H1 (cell line): ENCODE results near the gene DNAJC16. TPM values are rescaled to one million over a fixed set of nuclear protein-coding genes. Genes with fewer than 3 reads are reported as not detected.

Experiments used
- CTCF ChIA-PET: fragments of 300-600 bp; sonication (Branson Sonifier 250); formaldehyde crosslinking; loops from one replicate; lab custom pipeline; 2021; ENCODE audit not compliant: partially characterized antibody; lab: Charles Lee
- POLR2A ChIA-PET: fragments of 300-600 bp; sonication (Branson Sonifier 250); formaldehyde crosslinking; loops from one replicate; lab custom pipeline; 2021; ENCODE audit warnings: inconsistent platforms; ENCODE audit not compliant: partially characterized antibody; lab: Charles Lee
- DNase-seq, 2 experiments: peaks; one replicate each; pipeline versions ENCODE4 v3.0.0 to v3.0.0-alpha.2; 2010 to 2022; ENCODE audit warnings: low spot score in 2 of 2, low read depth in 1 of 2, mixed read lengths in 1 of 2
- FAIRE-seq: peaks from 2 replicates; lab custom pipeline; 2011; peaks lifted over from hg19 to GRCh38; lab: Jason Lieb, UNC
- H2AFZ ChIP-seq: 2 replicates; pipeline ENCODE4 v1.8.1; 2012; ENCODE audit warnings: low read length, inconsistent platforms
- H2AK5ac ChIP-seq: 2 replicates; pipeline ENCODE4 v1.6.1; 2013; ENCODE audit warnings: low read depth, low read length
- H2BK120ac ChIP-seq: replicated peaks from 2 replicates; pipeline ENCODE3; 2013; ENCODE audit warnings: low read depth, low read length, inconsistent platforms
- H2BK12ac ChIP-seq: 2 replicates; pipeline ENCODE4 v1.6.1; 2013; ENCODE audit warnings: low read depth, low read length
- H2BK15ac ChIP-seq: 2 replicates; pipeline ENCODE4 v1.6.1; 2013; ENCODE audit warnings: low read length
- H2BK20ac ChIP-seq: 2 replicates; pipeline ENCODE4 v1.6.1; 2013; ENCODE audit warnings: low read length
- H2BK5ac ChIP-seq: 2 replicates; pipeline ENCODE4 v1.6.1; 2013; ENCODE audit warnings: low read depth, low read length
- H3K14ac ChIP-seq: 2 replicates; pipeline ENCODE4 v1.6.1; 2013; ENCODE audit warnings: inconsistent platforms; ENCODE audit not compliant: insufficient read length
- H3K18ac ChIP-seq: 2 replicates; pipeline ENCODE4 v1.6.1; 2013; ENCODE audit warnings: low read length; ENCODE audit errors: extremely low read depth
- H3K23ac ChIP-seq: 2 replicates; pipeline ENCODE4 v1.6.1; 2013; ENCODE audit warnings: inconsistent platforms; ENCODE audit not compliant: insufficient read length
- H3K23me2 ChIP-seq: 2 replicates; pipeline ENCODE4 v1.6.1; 2013; ENCODE audit warnings: low read depth, low read length
- H3K27ac ChIP-seq: 2 replicates; pipeline ENCODE4 v1.6.1; 2011; ENCODE audit warnings: low read depth, low read length, inconsistent platforms
- H3K27me3 ChIP-seq, 4 experiments: replicated peaks in 1 of 4; 1 replicate in 1 of 4; 2 replicates in 3 of 4; pipeline versions ENCODE4 v1.6.1 to v1.8.1; 2011 to 2013; ENCODE audit warnings: low read length in 3 of 4, mild to moderate bottlenecking in 3 of 4, inconsistent platforms in 2 of 4, mixed read lengths in 2 of 4, moderate library complexity in 1 of 4; ENCODE audit not compliant: control insufficient read depth in 3 of 4, insufficient read depth in 3 of 4; ENCODE audit errors: extremely low read depth in 1 of 4
- H3K36me3 ChIP-seq, 4 experiments: 2 replicates each; pipeline versions ENCODE4 v1.6.1 to v1.8.1; 2011 to 2013; ENCODE audit warnings: mild to moderate bottlenecking in 4 of 4, low read length in 3 of 4, moderate library complexity in 2 of 4, control low read depth in 1 of 4, inconsistent platforms in 1 of 4; ENCODE audit not compliant: insufficient read depth in 4 of 4, control insufficient read depth in 2 of 4
- H3K4ac ChIP-seq: replicated peaks from 2 replicates; pipeline ENCODE3; 2013; ENCODE audit warnings: low read length, low read depth, mixed read lengths, inconsistent platforms; ENCODE audit not compliant: insufficient read length
- H3K4me1 ChIP-seq, 4 experiments: replicated peaks in 1 of 4; 1 replicate in 1 of 4; 2 replicates in 3 of 4; pipeline versions ENCODE4 v1.6.1 to v1.8.1; 2011 to 2013; ENCODE audit warnings: low read length in 3 of 4, inconsistent platforms in 2 of 4, mixed read lengths in 1 of 4; ENCODE audit not compliant: insufficient read depth in 4 of 4, control insufficient read depth in 3 of 4
- H3K4me2 ChIP-seq, 2 experiments: 2 replicates each; pipeline versions ENCODE4 v1.6.1 to v1.8.1; 2011 to 2013; ENCODE audit warnings: low read depth in 2 of 2, low read length in 2 of 2, control low read depth in 1 of 2, inconsistent platforms in 1 of 2, mild to moderate bottlenecking in 1 of 2; ENCODE audit not compliant: insufficient read depth in 1 of 2
- H3K4me3 ChIP-seq, 4 experiments: fragments of 200-600, 300-600 bp in 1 of 4; sonication (generic), shearing (Covaris generic), sonication (Bioruptor Twin) in 1 of 4; 2 replicates each; pipeline versions ENCODE4 v1.5.1 to v1.8.1; 2011 to 2016; ENCODE audit warnings: low read length in 4 of 4, low read depth in 3 of 4, control low read depth in 2 of 4, inconsistent platforms in 2 of 4, mild to moderate bottlenecking in 2 of 4, mixed read lengths in 1 of 4, moderate library complexity in 1 of 4; ENCODE audit not compliant: insufficient read depth in 2 of 4; ENCODE audit errors: extremely low read depth in 1 of 4
- H3K56ac ChIP-seq: replicated peaks from 2 replicates; pipeline ENCODE3; 2013; ENCODE audit warnings: low read depth, mild to moderate bottlenecking, mixed read lengths, low read length, inconsistent platforms; ENCODE audit not compliant: insufficient read length
- H3K79me1 ChIP-seq: 2 replicates; pipeline ENCODE4 v1.6.1; 2013; ENCODE audit warnings: low read depth, low read length, control low read depth
- H3K79me2 ChIP-seq, 2 experiments: 2 replicates each; pipeline versions ENCODE4 v1.6.1 to v1.8.1; 2012 to 2013; ENCODE audit warnings: low read length in 2 of 2, mild to moderate bottlenecking in 2 of 2, inconsistent platforms in 1 of 2; ENCODE audit not compliant: insufficient read depth in 2 of 2, control insufficient read depth in 1 of 2
- H3K9ac ChIP-seq, 4 experiments: replicated peaks in 1 of 4; 1 replicate in 1 of 4; 2 replicates in 3 of 4; pipeline versions ENCODE4 v1.6.1 to v1.8.1; 2011 to 2013; ENCODE audit warnings: low read depth in 3 of 4, low read length in 3 of 4, control low read depth in 2 of 4, mild to moderate bottlenecking in 2 of 4, moderate library complexity in 2 of 4, inconsistent platforms in 1 of 4; ENCODE audit errors: extremely low read depth in 1 of 4
- H3K9me3 ChIP-seq, 2 experiments: 2 replicates each; pipeline versions ENCODE4 v1.6.1 to v1.8.1; 2012 to 2013; ENCODE audit warnings: mild to moderate bottlenecking in 2 of 2, moderate library complexity in 2 of 2, control low read depth in 1 of 2, inconsistent platforms in 1 of 2, low read depth in 1 of 2, low read length in 1 of 2, mixed read lengths in 1 of 2; ENCODE audit not compliant: insufficient read depth in 2 of 2
- H4K20me1 ChIP-seq, 2 experiments: replicated peaks in 1 of 2; 2 replicates each; pipeline versions ENCODE3 to v1.8.1; 2011 to 2013; ENCODE audit warnings: inconsistent platforms in 2 of 2, low read length in 2 of 2, mild to moderate bottlenecking in 1 of 2; ENCODE audit not compliant: insufficient read depth in 2 of 2, control insufficient read depth in 1 of 2
- H4K5ac ChIP-seq: 2 replicates; pipeline ENCODE4 v1.6.1; 2013; ENCODE audit warnings: low read length, low read depth, mixed read lengths, inconsistent platforms; ENCODE audit not compliant: insufficient read length
- H4K8ac ChIP-seq: 2 replicates; pipeline ENCODE4 v1.8.0; 2013; ENCODE audit warnings: mild to moderate bottlenecking, moderate library complexity, low read length, inconsistent platforms; ENCODE audit not compliant: insufficient read depth; ENCODE audit errors: extremely low read depth
- H4K91ac ChIP-seq: replicated peaks from 2 replicates; pipeline ENCODE3; 2013; ENCODE audit warnings: low read length, mixed read lengths, inconsistent platforms; ENCODE audit not compliant: insufficient read length
- CBX8 ChIP-seq: fragments of 300-800, 300-1000 bp; sonication (generic); IDR thresholded peaks from 2 replicates; pipeline ENCODE4 v1.7.1; 2016; ENCODE audit warnings: low read depth, low read length, borderline replicate concordance
- CHD1 ChIP-seq: IDR thresholded peaks from 2 replicates; pipeline ENCODE4 v1.6.1; 2012; ENCODE audit warnings: low read depth, low read length, improper control_type of control experiment
- EZH2 ChIP-seq: fragments of 200-600 bp; sonication (generic); IDR thresholded peaks from 2 replicates; pipeline ENCODE4 v1.7.1; 2012; ENCODE audit warnings: low read depth, mild to moderate bottlenecking, moderate library complexity, low read length, inconsistent platforms; ENCODE audit not compliant: severe bottlenecking
- JUND ChIP-seq: IDR thresholded peaks from 2 replicates; pipeline ENCODE4 v1.6.1; 2011; ENCODE audit warnings: mild to moderate bottlenecking, improper control_type of control experiment, low read length
- NANOG ChIP-seq: IDR thresholded peaks from 2 replicates; pipeline ENCODE4 v1.6.1; 2011; ENCODE audit warnings: low read length, low read depth, mild to moderate bottlenecking, inconsistent platforms; ENCODE audit not compliant: insufficient read depth, poor library complexity, severe bottlenecking
- RFX5 ChIP-seq: IDR thresholded peaks from 2 replicates; pipeline ENCODE4 v1.6.1; 2011; ENCODE audit warnings: low read depth, low read length, improper control_type of control experiment, borderline replicate concordance
- SP4 ChIP-seq: IDR thresholded peaks from 2 replicates; pipeline ENCODE4 v1.6.1; 2012; ENCODE audit warnings: low read length, inconsistent platforms
- TCF12 ChIP-seq: IDR thresholded peaks from 2 replicates; pipeline ENCODE4 v1.6.1; 2011; ENCODE audit warnings: low read depth, mild to moderate bottlenecking, low read length
- TEAD4 ChIP-seq: IDR thresholded peaks from 2 replicates; pipeline ENCODE4 v1.6.1; 2012; ENCODE audit warnings: low read depth, low read length, inconsistent platforms, mixed read lengths
- whole genome bisulfite sequencing, 2 experiments: shearing (Covaris generic) in 1 of 2; methylation state at CpG; one replicate each; pipeline versions ENCODE4 v1.1.6 to v1.1.7; 2013 to 2015; ENCODE audit warnings: low lambda C conversion rate in 2 of 2, mixed read lengths in 2 of 2, inconsistent platforms in 1 of 2, low coverage in 1 of 2, missing lambda C conversion rate in 1 of 2; ENCODE audit not compliant: insufficient replicate concordance in 2 of 2, insufficient coverage in 1 of 2, insufficient read length in 1 of 2; ENCODE audit errors: extremely low coverage in 1 of 2, missing lambda C conversion rate in 1 of 2; 5-methylcytosine and 5-hydroxymethylcytosine counted together
- polyA plus RNA-seq, 7 experiments: library from polyadenylated mRNA; depleted of rRNA in 3 of 7; stranded (reverse) in 5 of 7; unstranded in 2 of 7; fragments of >200 nt in 5 of 7; fragments of 200-250 nt in 2 of 7; gene quantifications; 1 replicate in 5 of 7; 2 replicates in 1 of 7; 4 replicates in 1 of 7; pipeline versions ENCODE4 v1.2.1 to v1.2.3, GENCODE V29; 2011 to 2013; ENCODE audit warnings: missing spikeins in 2 of 7, mixed read lengths in 2 of 7
- total RNA-seq: library from RNA; stranded (reverse); fragmentation: NEBNext Ultra II Directional; extraction: Animal tissue kit (Norgen Biotek cat#: 25700); gene quantifications from 2 replicates; pipeline ENCODE4 v1.2.1, GENCODE V29; 2021
- TF ChIP-seq, protein P1 (sequence below): IDR thresholded peaks from 2 replicates; pipeline ENCODE4 v1.6.1; 2012; ENCODE audit warnings: inconsistent platforms
- TF ChIP-seq, protein P2 (sequence below): IDR thresholded peaks from 2 replicates; pipeline ENCODE4 v1.6.1; 2011; ENCODE audit warnings: low read length, improper control_type of control experiment

The DNAJC16 gene
- total and polyA plus RNA-seq, 2 of the 8 experiments (the other 6 are each of a cell fraction or from before 2014, with no cell fraction given), result 7.9 to 23.3 TPM

DNA sequence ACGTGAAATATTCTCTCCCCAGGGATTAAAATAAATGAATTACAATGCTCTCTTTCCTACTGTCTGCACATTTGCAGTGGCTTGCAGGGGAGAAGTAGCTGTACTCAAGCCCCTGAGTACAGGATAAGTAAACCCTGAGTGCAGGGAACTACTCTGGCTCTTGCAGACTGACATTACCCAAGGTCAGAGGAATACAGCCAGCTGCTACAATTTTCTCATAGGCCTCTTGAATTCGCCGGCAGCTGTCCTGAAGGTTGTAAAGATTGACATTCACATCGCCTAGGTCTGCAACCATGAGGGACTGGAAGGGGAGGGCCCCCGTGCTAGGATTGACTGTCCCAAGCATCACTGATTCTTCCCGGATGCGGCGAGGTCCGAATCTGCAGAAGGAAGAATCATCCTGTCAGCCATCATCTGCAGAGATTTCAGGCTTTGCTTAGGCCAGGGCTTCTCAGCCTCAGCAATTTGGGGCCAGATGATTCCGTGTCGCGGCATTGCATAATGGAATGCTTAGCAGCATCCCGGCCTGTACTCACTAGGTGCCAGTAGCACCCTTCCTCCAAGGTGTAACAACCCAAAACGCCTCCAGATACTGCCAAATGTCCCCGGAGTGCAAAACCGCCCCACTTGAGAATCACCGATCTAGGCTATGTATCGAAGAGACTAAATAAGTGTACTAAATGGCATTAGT, 56.5 kb downstream of the DNAJC16 start:
- no peak overlapping the region for H3K4me3 ChIP-seq
- H3K4me2 ChIP-seq, result no peak overlapping the region; a peak in 1 of 4 replicates
- H3K18ac ChIP-seq, result no peak overlapping the region
- H4K5ac ChIP-seq, result no peak overlapping the region
- no peak overlapping the region for H3K56ac ChIP-seq
- H3K9ac ChIP-seq, result no peak overlapping the region
- peaks cover 0 to 2% of the 10 kb centered on the region in 2 experiments for H4K20me1 ChIP-seq
- no peak overlapping the region for H2BK15ac ChIP-seq
- H3K9me3 ChIP-seq, result no peaks in the 10 kb centered on the region
- no peaks in the 10 kb centered on the region for H3K79me2 ChIP-seq
- H2BK5ac ChIP-seq, result no peak overlapping the region
- POLR2A ChIA-PET, result interaction anchor here (1.0 to 4.2 kb wide), 4 partner anchors 9 to 14 kb away, joined by 3 to 23 read pairs (median 8); no protein-coding TSS in a partner anchor
- H3K14ac ChIP-seq, result no peak overlapping the region
- H3K4me1 ChIP-seq, result no peaks in the 10 kb centered on the region
- CTCF ChIA-PET, result interaction anchor here (4.1 kb wide), 1 partner anchor 12 kb away, joined by 19 read pairs; no protein-coding TSS in a partner anchor
- H3K23ac ChIP-seq, result no peak overlapping the region
- DNase-seq (no peak), FAIRE-seq (no peak)
- WGBS, 2 experiments, result 92% methylated on average over 18 of the region's 18 CpGs; no CpG with 5 or more reads in 1 of the 2 experiments
- H3K36me3 ChIP-seq, result no peaks in the 10 kb centered on the region
- no peak overlapping the region for H2AK5ac ChIP-seq
- no peak overlapping the region for H4K8ac ChIP-seq
- no peak overlapping the region for H2BK12ac ChIP-seq
- no peak overlapping the region for H3K27ac ChIP-seq
- H2AFZ ChIP-seq, result no peak overlapping the region
- H3K4ac ChIP-seq, result no peak overlapping the region
- H3K79me1 ChIP-seq, result no peaks in the 10 kb centered on the region
- H3K27me3 ChIP-seq, result no peaks in the 10 kb centered on the region
- H4K91ac ChIP-seq, result no peak overlapping the region
- H2BK20ac ChIP-seq, result no peak overlapping the region
- peaks cover 2% of the 10 kb centered on the region; the same call in 1 of the 2 replicates for H3K23me2 ChIP-seq
- H2BK120ac ChIP-seq, result no peak overlapping the region
- TF ChIP-seq EZH2 (no peak), CHD1 (no peak), CBX8 (no peak), NANOG (no peak), SP4 (no peak), TEAD4 (no peak), RFX5 (no peak), TCF12 (no peak), JUND (no peak)
- TF ChIP-seq, protein P1, sequence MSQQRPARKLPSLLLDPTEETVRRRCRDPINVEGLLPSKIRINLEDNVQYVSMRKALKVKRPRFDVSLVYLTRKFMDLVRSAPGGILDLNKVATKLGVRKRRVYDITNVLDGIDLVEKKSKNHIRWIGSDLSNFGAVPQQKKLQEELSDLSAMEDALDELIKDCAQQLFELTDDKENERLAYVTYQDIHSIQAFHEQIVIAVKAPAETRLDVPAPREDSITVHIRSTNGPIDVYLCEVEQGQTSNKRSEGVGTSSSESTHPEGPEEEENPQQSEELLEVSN, result no peak
- TF ChIP-seq, protein P2, sequence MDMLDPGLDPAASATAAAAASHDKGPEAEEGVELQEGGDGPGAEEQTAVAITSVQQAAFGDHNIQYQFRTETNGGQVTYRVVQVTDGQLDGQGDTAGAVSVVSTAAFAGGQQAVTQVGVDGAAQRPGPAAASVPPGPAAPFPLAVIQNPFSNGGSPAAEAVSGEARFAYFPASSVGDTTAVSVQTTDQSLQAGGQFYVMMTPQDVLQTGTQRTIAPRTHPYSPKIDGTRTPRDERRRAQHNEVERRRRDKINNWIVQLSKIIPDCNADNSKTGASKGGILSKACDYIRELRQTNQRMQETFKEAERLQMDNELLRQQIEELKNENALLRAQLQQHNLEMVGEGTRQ, result no peak
